Prostate gland (tissue), 2 donors: ENCODE results near the gene SNX18.

Experiments used
- CTCF ChIP-seq, 4 experiments: fragments of 200-600 bp in 2 of 4; fragments of 450-650 bp in 2 of 4; sonication (generic) in 2 of 4; IDR thresholded peaks; 1 replicate in 3 of 4; 2 replicates in 1 of 4; pipeline ENCODE4 v1.5.1; 2016 to 2019; ENCODE audit warnings: antibody characterized with exemption in 4 of 4, mild to moderate bottlenecking in 2 of 4, moderate library complexity in 2 of 4
- POLR2AphosphoS5 ChIP-seq: sonication (generic); formaldehyde crosslinking; IDR thresholded peaks from one replicate; pipeline ENCODE4 v1.6.1; 2017; ENCODE audit warnings: antibody characterized with exemption

GRCh38 chr5:54529565-54529964, 12.0 kb downstream of the SNX18 start:
- TF ChIP-seq CTCF (IDR thresholded peaks at IDR 0.05) (no peak), POLR2AphosphoS5 (no peak)
